ENCODE measurements around the gene ZFAND3. TPM values are rescaled to one million over a fixed set of nuclear protein-coding genes. Genes with fewer than 3 reads are reported as not detected.

Gene ZFAND3
- total RNA-seq, 1 donor from 2014 or later, result 84.4 TPM

GRCh38 chr6:38191418-38191817 is 371.9 kb downstream of the ZFAND3 start:
- no peak for DNase-seq (ENCODE audit: extremely low spot score, unreplicated experiment)
- no peak for TF ChIP-seq CTCF (IDR thresholded peaks at IDR 0.05)
- Mint-ChIP-seq H3K36me3 (ENCODE audit: unreplicated experiment) (peaks cover 1% of the 10 kb centered on the region), H3K4me1 (ENCODE audit: unreplicated experiment) (peaks cover 2% of the 10 kb centered on the region), H3K9me3 (ENCODE audit: unreplicated experiment) (no peaks in the 10 kb centered on the region), H3K27ac (ENCODE audit: unreplicated experiment) (no peak overlapping the region), H3K4me3 (ENCODE audit: unreplicated experiment) (no peak overlapping the region), H3K27me3 (ENCODE audit: unreplicated experiment) (no peaks in the 10 kb centered on the region)

- no peak for TF ChIP-seq CTCF (IDR thresholded peaks at IDR 0.05)
- Mint-ChIP-seq H3K27me3 (ENCODE audit: unreplicated experiment) (no peaks in the 10 kb centered on the region), H3K4me1 (ENCODE audit: unreplicated experiment) (peaks cover 2% of the 10 kb centered on the region), H3K27ac (ENCODE audit: unreplicated experiment) (no peak overlapping the region), H3K4me3 (ENCODE audit: unreplicated experiment) (no peak overlapping the region), H3K36me3 (ENCODE audit: unreplicated experiment) (peaks cover under 1% of the 10 kb centered on the region), H3K9me3 (ENCODE audit: unreplicated experiment) (no peaks in the 10 kb centered on the region)
- DNase-seq (ENCODE audit: extremely low spot score, unreplicated experiment), result no peak
Measured at GRCh38 chr6:38192011-38192410, 372.5 kb downstream of the ZFAND3 start.

- TF ChIP-seq CTCF (IDR thresholded peaks at IDR 0.05), result no peak
- Mint-ChIP-seq H3K9me3 (ENCODE audit: unreplicated experiment) (no peaks in the 10 kb centered on the region), H3K27me3 (ENCODE audit: unreplicated experiment) (no peaks in the 10 kb centered on the region), H3K27ac (ENCODE audit: unreplicated experiment) (no peak overlapping the region), H3K36me3 (ENCODE audit: unreplicated experiment) (no peaks in the 10 kb centered on the region), H3K4me1 (ENCODE audit: unreplicated experiment) (peaks cover 2% of the 10 kb centered on the region), H3K4me3 (ENCODE audit: unreplicated experiment) (no peak overlapping the region)
- no peak for DNase-seq (ENCODE audit: extremely low spot score, unreplicated experiment)
Measured at GRCh38 chr6:38192487-38192886, 373.0 kb downstream of the ZFAND3 start.

GRCh38 chr6:38193051-38193450 is 373.5 kb downstream of the ZFAND3 start:
- peaks cover 2% of the 10 kb centered on the region for H3K4me1 Mint-ChIP-seq (ENCODE audit: unreplicated experiment)
- TF ChIP-seq CTCF (IDR thresholded peaks at IDR 0.05), result no peak
- no peak overlapping the region for H3K4me3 Mint-ChIP-seq (ENCODE audit: unreplicated experiment)
- H3K9me3 Mint-ChIP-seq (ENCODE audit: unreplicated experiment), result no peaks in the 10 kb centered on the region
- no peaks in the 10 kb centered on the region for H3K36me3 Mint-ChIP-seq (ENCODE audit: unreplicated experiment)
- no peak for DNase-seq (ENCODE audit: extremely low spot score, unreplicated experiment)
- no peak overlapping the region for H3K27ac Mint-ChIP-seq (ENCODE audit: unreplicated experiment)
- H3K27me3 Mint-ChIP-seq (ENCODE audit: unreplicated experiment), result no peaks in the 10 kb centered on the region

GRCh38 chr6:38193481-38194281 is 374.2 kb downstream of the ZFAND3 start:
- Mint-ChIP-seq H3K9me3 (ENCODE audit: unreplicated experiment) (no peaks in the 10 kb centered on the region), H3K4me1 (ENCODE audit: unreplicated experiment) (peaks cover 2% of the 10 kb centered on the region), H3K4me3 (ENCODE audit: unreplicated experiment) (no peak overlapping the region), H3K27me3 (ENCODE audit: unreplicated experiment) (no peaks in the 10 kb centered on the region), H3K27ac (ENCODE audit: unreplicated experiment) (no peak overlapping the region), H3K36me3 (ENCODE audit: unreplicated experiment) (no peaks in the 10 kb centered on the region)
- no peak for TF ChIP-seq CTCF (IDR thresholded peaks at IDR 0.05)
- no peak for DNase-seq (ENCODE audit: extremely low spot score, unreplicated experiment)
